GM12878 (cell line): ENCODE data around the gene PSMD8. TPM values are rescaled to one million over a fixed set of nuclear protein-coding genes. Genes with fewer than 3 reads are reported as not detected.

ENCODE experiments used
- ATAC-seq: fragments of 200-7000 bp; cut with Tn5 transposase; 3 replicates; pipeline ENCODE4 v1.9.1; 2020; ENCODE audit warnings: mild to moderate bottlenecking, moderate library complexity
- BruUV-seq: library from RNA; stranded (reverse); fragments of 400-500 nt; replicated peaks from 2 replicates; lab custom pipeline; 2021; lab: Mats Ljungman, UMichigan
- CTCF ChIA-PET: fragments of 300-600 bp; sonication (Branson Sonifier 250); formaldehyde crosslinking; extraction: SDS; loops from one replicate; lab custom pipeline; 2021; ENCODE audit warnings: inconsistent platforms; lab: Yijun Ruan, JAX
- POLR2A ChIA-PET: fragments of 350-600 bp; formaldehyde crosslinking; extraction: SDS; loops from one replicate; lab custom pipeline; 2021; ENCODE audit warnings: inconsistent platforms; lab: Charles Lee
- RAD21 ChIA-PET: fragments of 300-600 bp; sonication (Branson Sonifier 250); formaldehyde crosslinking; loops from one replicate; lab custom pipeline; 2023; ENCODE audit warnings: antibody characterized with exemption; ENCODE audit not compliant: unreplicated experiment; lab: Charles Lee
- SMC1A ChIA-PET: fragments of 300-600 bp; sonication (Branson Sonifier 250); formaldehyde crosslinking; loops from one replicate; lab custom pipeline; 2023; ENCODE audit not compliant: unreplicated experiment, uncharacterized antibody; lab: Charles Lee
- DNase-seq: peaks from one replicate; pipeline ENCODE4 v3.0.0-alpha.2; 2011; ENCODE audit warnings: low read depth, low spot score
- FAIRE-seq: peaks from 3 replicates; lab custom pipeline; 2011; peaks lifted over from hg19 to GRCh38; lab: Jason Lieb, UNC
- H2AFZ ChIP-seq: 2 replicates; pipeline ENCODE4 v1.6.0; 2011; ENCODE audit warnings: low read depth, low read length, control low read depth; ENCODE audit not compliant: control insufficient read depth
- H3K27ac ChIP-seq: 2 replicates; pipeline ENCODE4 v1.5.1; 2011; ENCODE audit warnings: control low read depth; ENCODE audit not compliant: control insufficient read depth, insufficient read depth
- H3K27me3 ChIP-seq, 2 experiments: replicated peaks in 1 of 2; 2 replicates each; pipeline versions ENCODE4 v1.6.0 to v1.6.1; 2011; ENCODE audit warnings: low read length in 1 of 2; ENCODE audit not compliant: control insufficient read depth in 2 of 2, insufficient read depth in 2 of 2
- H3K36me3 ChIP-seq, 2 experiments: 2 replicates each; pipeline ENCODE4 v1.5.1; 2011; ENCODE audit warnings: low read length in 1 of 2; ENCODE audit not compliant: control insufficient read depth in 2 of 2, insufficient read depth in 2 of 2
- H3K4me1 ChIP-seq: 2 replicates; pipeline ENCODE4 v1.6.1; 2011; ENCODE audit warnings: mild to moderate bottlenecking, low read length, moderate library complexity, mixed read lengths; ENCODE audit not compliant: control insufficient read depth, insufficient read depth
- H3K4me2 ChIP-seq: 2 replicates; pipeline ENCODE4 v1.6.0; 2011; ENCODE audit warnings: control low read depth; ENCODE audit not compliant: control insufficient read depth, insufficient read depth
- H3K4me3 ChIP-seq: fragments of 200-600 bp; sonication (generic); 2 replicates; pipeline ENCODE4 v1.5.1; 2016
- H3K79me2 ChIP-seq: 2 replicates; pipeline ENCODE4 v1.6.0; 2011; ENCODE audit warnings: low read length; ENCODE audit not compliant: control insufficient read depth, insufficient read depth
- H3K9ac ChIP-seq: 2 replicates; pipeline ENCODE4 v1.8.0; 2011; ENCODE audit warnings: low read length, control low read depth, mixed read lengths; ENCODE audit not compliant: control insufficient read depth, insufficient read depth
- H3K9me3 ChIP-seq: replicated peaks from 3 replicates; pipeline ENCODE4 v1.5.1; 2011; ENCODE audit warnings: mild to moderate bottlenecking, low read length; ENCODE audit not compliant: control insufficient read depth, insufficient read depth
- H4K20me1 ChIP-seq: 2 replicates; pipeline ENCODE4 v1.6.0; 2011; ENCODE audit not compliant: control insufficient read depth, insufficient read depth
- BCLAF1 ChIP-seq: fragments of 450-650 bp; IDR thresholded peaks from 2 replicates; pipeline ENCODE4 v1.6.1; 2017; ENCODE audit warnings: antibody characterized with exemption, mild to moderate bottlenecking, moderate library complexity
- CREB1 ChIP-seq: IDR thresholded peaks from 2 replicates; pipeline ENCODE4 v1.6.1; 2012; ENCODE audit warnings: low read depth, mild to moderate bottlenecking, inconsistent platforms
- EZH2 ChIP-seq: IDR thresholded peaks from 2 replicates; pipeline ENCODE4 v1.6.1; 2012; ENCODE audit warnings: low read depth, mild to moderate bottlenecking, control low read depth, inconsistent platforms, low read length, borderline replicate concordance; ENCODE audit not compliant: control insufficient read depth
- KDM1A ChIP-seq: fragments of 200-600 bp; sonication (generic); IDR thresholded peaks from 2 replicates; pipeline ENCODE4 v1.6.1; 2016; ENCODE audit warnings: borderline replicate concordance
- KLF5 ChIP-seq: fragments of 450-650 bp; IDR thresholded peaks from 2 replicates; pipeline ENCODE4 v1.6.1; 2014; ENCODE audit warnings: mild to moderate bottlenecking; ENCODE audit not compliant: partially characterized antibody
- MEF2B ChIP-seq: fragments of 450-650 bp; IDR thresholded peaks from 2 replicates; pipeline ENCODE4 v1.6.1; 2018; ENCODE audit warnings: mild to moderate bottlenecking, moderate library complexity; ENCODE audit not compliant: partially characterized antibody, poor library complexity, severe bottlenecking
- MYC ChIP-seq: IDR thresholded peaks from 2 replicates; pipeline ENCODE4 v1.6.1; 2011; ENCODE audit warnings: mild to moderate bottlenecking, low read length, moderate library complexity, inconsistent platforms; ENCODE audit not compliant: insufficient read depth, insufficient replicate concordance, insufficient read length, severe bottlenecking
- NFYA ChIP-seq: IDR thresholded peaks from 2 replicates; pipeline ENCODE4 v1.6.1; 2011; ENCODE audit warnings: low read depth, mild to moderate bottlenecking, low read length, improper control_type of control experiment, borderline replicate concordance
- POLR2AphosphoS5 ChIP-seq: IDR thresholded peaks from 2 replicates; pipeline ENCODE4 v1.6.1; 2011; ENCODE audit warnings: mild to moderate bottlenecking, low read length, inconsistent platforms
- RELA ChIP-seq: fragments of 450-650 bp; IDR thresholded peaks from 2 replicates; pipeline ENCODE4 v1.8.0; 2014; ENCODE audit warnings: borderline replicate concordance; ENCODE audit not compliant: partially characterized antibody
- SMAD5 ChIP-seq: IDR thresholded peaks from 2 replicates; pipeline ENCODE4 v1.6.1; 2016; ENCODE audit warnings: antibody characterized with exemption, low read depth
- SUZ12 ChIP-seq: fragments of 200-600 bp; sonication (generic); IDR thresholded peaks from one replicate; pipeline ENCODE4 v1.6.1; 2018; ENCODE audit warnings: antibody characterized with exemption, mild to moderate bottlenecking; ENCODE audit not compliant: unreplicated experiment
- ZBTB11 ChIP-seq: fragments of 450-650 bp; formaldehyde crosslinking; IDR thresholded peaks from 2 replicates; pipeline ENCODE4 v1.5.0; 2022; ENCODE audit warnings: mild to moderate bottlenecking, missing genetic modification characterization
- ZBTB4 ChIP-seq: fragments of 450-650 bp; formaldehyde crosslinking; IDR thresholded peaks from 2 replicates; pipeline ENCODE4 v1.4.0; 2022; ENCODE audit warnings: mild to moderate bottlenecking, moderate library complexity
- ZNF217 ChIP-seq: fragments of 450-650 bp; IDR thresholded peaks from 2 replicates; pipeline ENCODE4 v1.6.1; 2017; ENCODE audit warnings: antibody characterized with exemption, mild to moderate bottlenecking
- ZSCAN29 ChIP-seq: fragments of 450-650 bp; IDR thresholded peaks from 2 replicates; pipeline ENCODE4 v1.6.1; 2017; ENCODE audit warnings: mild to moderate bottlenecking, moderate library complexity
- WGBS: methylation state at CpG from one replicate; pipeline ENCODE4 v1.1.6; 2016; ENCODE audit warnings: low lambda C conversion rate; ENCODE audit not compliant: insufficient replicate concordance, insufficient coverage; ENCODE audit errors: missing lambda C conversion rate; 5-methylcytosine and 5-hydroxymethylcytosine counted together
- in situ Hi-C: fragments of 300-500 bp; cut with MboI; formaldehyde crosslinking; loops from 9 replicates; pipeline ENCODE4 v1.14.3; 2018; ENCODE audit warnings: mixed read lengths
- intact Hi-C: fragments of 100-400 bp; cut with micrococcal nuclease; formaldehyde crosslinking; loops from one replicate; pipeline ENCODE4 v1.14.2; 2022; ENCODE audit not compliant: unreplicated experiment
- polyA plus RNA-seq, 11 experiments: library from polyadenylated mRNA; depleted of rRNA in 4 of 11; unstranded in 6 of 11; stranded (reverse) in 5 of 11; fragments of >200 nt; fragmentation: Nextera tagmentation in 4 of 11; fragmentation: Illumina TruSeq in 1 of 11; extraction: Ambion mirVana in 4 of 11; extraction: Trizol in 1 of 11; gene quantifications; 1 replicate in 1 of 11; 2 replicates in 10 of 11; pipeline versions ENCODE4 v1.2.1 to v1.2.3, GENCODE V29; 2011 to 2016; ENCODE audit warnings: inconsistent platforms in 2 of 11, missing spikeins in 2 of 11, low read depth in 1 of 11
- total RNA-seq, 4 experiments: library from RNA; depleted of rRNA in 3 of 4; stranded (reverse); fragments of >200 nt in 3 of 4; fragmentation: Illumina TruSeq in 1 of 4; extraction: Trizol in 1 of 4; gene quantifications; 2 replicates each; pipeline versions ENCODE4 v1.2.1 to v1.2.3, GENCODE V29; 2013 to 2021

PSMD8 gene
- total and polyA plus RNA-seq, 10 of the 15 experiments (the other 5 are each of a cell fraction or from before 2014, with no cell fraction given), result 81.2 to 409 (median 268) TPM

GRCh38 chr19:38352611-38353010, 21.8 kb upstream of the PSMD8 start:
- no peaks in the 10 kb centered on the region for H3K79me2 ChIP-seq
- no peaks in the 10 kb centered on the region for H3K4me1 ChIP-seq
- no peak overlapping the region for H3K9ac ChIP-seq
- no peak overlapping the region for H3K27ac ChIP-seq
- POLR2A ChIA-PET, result interaction anchor here (0.6 kb wide), 1 partner anchor 403 kb away, joined by 4 read pairs; no protein-coding TSS in a partner anchor
- H3K9me3 ChIP-seq, result no peaks in the 10 kb centered on the region
- DNase-seq, result no peak
- no peak overlapping the region for H3K4me3 ChIP-seq
- H3K27me3 ChIP-seq, result no peaks in the 10 kb centered on the region; a peak in 1 of 4 replicates
- RAD21 ChIA-PET, result no interaction called here
- no peak overlapping the region for H3K4me2 ChIP-seq
- in situ Hi-C loops, result no loop called here
- SMC1A ChIA-PET, result no interaction called here
- H3K36me3 ChIP-seq, result no peaks in the 10 kb centered on the region
- H2AFZ ChIP-seq, result no peak overlapping the region
- ATAC-seq, result no peak
- intact Hi-C loops, result no loop called here
- H4K20me1 ChIP-seq, result no peaks in the 10 kb centered on the region
- no peak for FAIRE-seq
- WGBS, result 48% methylated on average over 5 of the region's 8 CpGs
- CTCF ChIA-PET, result no interaction called here
- no TSS peak for BruUV-seq
- TF ChIP-seq MEF2B (no peak), KLF5 (no peak), EZH2 (no peak), NFYA (no peak), POLR2AphosphoS5 (no peak), BCLAF1 (no peak), ZNF217 (no peak), MYC (no peak), ZSCAN29 (no peak), SUZ12 (no peak), RELA (no peak), KDM1A (no peak), ZBTB11 (CRISPR knock-in tag) (no peak), SMAD5 (no peak), ZBTB4 (CRISPR knock-in tag) (no peak), CREB1 (no peak)
